ENCODE measurements around the gene CDK11B. TPM values are rescaled to one million over a fixed set of nuclear protein-coding genes. Genes with fewer than 3 reads are reported as not detected.

CDK11B gene
- total RNA-seq, 2 donors from 2014 or later: 31.8 to 33.6 TPM

DNA sequence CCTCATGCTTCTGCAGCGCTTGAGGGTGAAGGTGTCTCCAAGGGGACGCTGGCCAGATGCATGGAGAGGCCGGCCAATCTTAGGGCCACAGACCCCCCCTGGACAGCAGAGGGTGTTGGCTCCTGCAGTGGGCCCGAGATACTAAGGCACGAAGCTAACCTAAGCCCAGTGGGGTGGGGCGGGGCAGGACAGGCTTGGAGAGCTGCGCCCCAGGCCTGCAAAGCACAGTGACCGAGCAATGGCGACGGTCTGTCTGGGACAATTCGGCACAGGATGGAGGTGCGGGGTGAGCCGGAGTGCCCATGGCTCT lies 60.1 kb downstream of the CDK11B start:
- peaks cover 64% of the 10 kb centered on the region for H3K27me3 ChIP-seq (ENCODE audit: control insufficient read depth, insufficient read depth, low read length, poor library complexity, severe bottlenecking)
- Mint-ChIP-seq H3K9me3 (no peaks in the 10 kb centered on the region), H3K4me3 (peak overlapping the region; percentile 57), H3K27me3 (ENCODE audit: insufficient read depth) (peaks cover 48% of the 10 kb centered on the region), H3K36me3 (ENCODE audit: low read depth) (no peaks in the 10 kb centered on the region), H3K4me1 (peaks cover 1% of the 10 kb centered on the region), H3K27ac (no peak overlapping the region)
- H3K9ac ChIP-seq (ENCODE audit: extremely low read depth, low read length, poor library complexity, severe bottlenecking): no peak overlapping the region
- H3K9me3 ChIP-seq (ENCODE audit: control insufficient read depth, low read length): no peaks in the 10 kb centered on the region
- peaks cover 3% of the 10 kb centered on the region for H3K4me1 ChIP-seq (ENCODE audit: control insufficient read depth, insufficient read depth, low read length)
- TF ChIP-seq, protein P1, sequence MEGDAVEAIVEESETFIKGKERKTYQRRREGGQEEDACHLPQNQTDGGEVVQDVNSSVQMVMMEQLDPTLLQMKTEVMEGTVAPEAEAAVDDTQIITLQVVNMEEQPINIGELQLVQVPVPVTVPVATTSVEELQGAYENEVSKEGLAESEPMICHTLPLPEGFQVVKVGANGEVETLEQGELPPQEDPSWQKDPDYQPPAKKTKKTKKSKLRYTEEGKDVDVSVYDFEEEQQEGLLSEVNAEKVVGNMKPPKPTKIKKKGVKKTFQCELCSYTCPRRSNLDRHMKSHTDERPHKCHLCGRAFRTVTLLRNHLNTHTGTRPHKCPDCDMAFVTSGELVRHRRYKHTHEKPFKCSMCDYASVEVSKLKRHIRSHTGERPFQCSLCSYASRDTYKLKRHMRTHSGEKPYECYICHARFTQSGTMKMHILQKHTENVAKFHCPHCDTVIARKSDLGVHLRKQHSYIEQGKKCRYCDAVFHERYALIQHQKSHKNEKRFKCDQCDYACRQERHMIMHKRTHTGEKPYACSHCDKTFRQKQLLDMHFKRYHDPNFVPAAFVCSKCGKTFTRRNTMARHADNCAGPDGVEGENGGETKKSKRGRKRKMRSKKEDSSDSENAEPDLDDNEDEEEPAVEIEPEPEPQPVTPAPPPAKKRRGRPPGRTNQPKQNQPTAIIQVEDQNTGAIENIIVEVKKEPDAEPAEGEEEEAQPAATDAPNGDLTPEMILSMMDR (conservative IDR thresholded peaks at IDR 0.05): no peak
- WGBS, 2 experiments (ENCODE audit: insufficient coverage in 1 of 2, insufficient read length in 1 of 2): 94 to 96% methylated on average over 13 of the region's 13 CpGs
- H3K4me3 ChIP-seq (ENCODE audit: low read length): no peak overlapping the region
- no peaks in the 10 kb centered on the region for H3K36me3 ChIP-seq (ENCODE audit: control insufficient read depth, insufficient read depth, low read length)
- H3K27ac ChIP-seq (ENCODE audit: low read depth, low read length): no peak overlapping the region
- no peak for DNase-seq

DNA sequence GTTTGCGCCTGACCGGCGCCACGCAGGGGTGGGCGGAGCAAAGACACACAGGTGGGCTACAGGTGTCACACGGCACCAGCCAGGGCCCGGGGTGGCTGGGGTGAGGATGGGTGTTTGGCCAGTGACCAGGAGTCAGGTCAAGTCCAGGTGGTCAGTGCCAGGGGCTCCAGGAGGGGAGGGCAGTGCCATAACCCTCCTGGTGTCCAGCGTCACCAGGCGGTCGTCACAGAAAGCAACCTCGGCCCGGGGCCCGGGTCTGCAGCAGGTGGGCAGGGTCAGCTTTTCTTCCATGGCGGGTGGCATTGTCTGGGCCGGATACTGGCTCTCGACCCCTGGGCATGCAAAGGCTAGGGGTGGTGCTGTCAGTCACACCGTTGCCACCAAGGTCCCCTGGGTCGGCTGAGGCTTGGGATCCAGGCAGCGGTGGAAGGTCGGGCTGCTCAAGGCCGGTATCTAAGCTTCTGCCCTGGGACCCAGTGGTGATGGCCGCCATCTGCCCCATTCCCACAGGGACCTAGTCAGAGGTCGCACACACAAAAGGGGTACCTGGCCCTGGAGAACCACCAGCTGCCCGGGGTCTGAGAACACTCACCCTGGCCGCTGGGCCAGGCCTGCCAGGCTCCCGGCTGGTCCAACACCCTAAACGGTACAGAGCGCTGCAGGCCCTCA lies 60.6 kb downstream of the CDK11B start:
- no peak overlapping the region for H3K27ac ChIP-seq (ENCODE audit: low read depth, low read length)
- peaks cover 1% of the 10 kb centered on the region for H3K4me1 Mint-ChIP-seq
- no peak overlapping the region for H3K9ac ChIP-seq (ENCODE audit: extremely low read depth, low read length, poor library complexity, severe bottlenecking)
- no peak overlapping the region for H3K27ac Mint-ChIP-seq
- WGBS, 2 experiments (ENCODE audit: insufficient coverage in 1 of 2, insufficient read length in 1 of 2): 95 to 99% methylated on average over 12 to 28 of the region's 28 CpGs
- no peaks in the 10 kb centered on the region for H3K9me3 Mint-ChIP-seq
- H3K27me3 ChIP-seq (ENCODE audit: control insufficient read depth, insufficient read depth, low read length, poor library complexity, severe bottlenecking): peaks cover 64% of the 10 kb centered on the region
- no peaks in the 10 kb centered on the region for H3K9me3 ChIP-seq (ENCODE audit: control insufficient read depth, low read length)
- H3K4me3 ChIP-seq (ENCODE audit: low read length): no peak overlapping the region
- TF ChIP-seq, protein P1 (conservative IDR thresholded peaks at IDR 0.05): no peak
- peaks cover 3% of the 10 kb centered on the region for H3K4me1 ChIP-seq (ENCODE audit: control insufficient read depth, insufficient read depth, low read length)
- peak; percentile 44 for DNase-seq
- no peaks in the 10 kb centered on the region for H3K36me3 Mint-ChIP-seq (ENCODE audit: low read depth)
- peaks cover 43% of the 10 kb centered on the region for H3K27me3 Mint-ChIP-seq (ENCODE audit: insufficient read depth)
- no peaks in the 10 kb centered on the region for H3K36me3 ChIP-seq (ENCODE audit: control insufficient read depth, insufficient read depth, low read length)
- peak overlapping the region; percentile 57 for H3K4me3 Mint-ChIP-seq

DNA sequence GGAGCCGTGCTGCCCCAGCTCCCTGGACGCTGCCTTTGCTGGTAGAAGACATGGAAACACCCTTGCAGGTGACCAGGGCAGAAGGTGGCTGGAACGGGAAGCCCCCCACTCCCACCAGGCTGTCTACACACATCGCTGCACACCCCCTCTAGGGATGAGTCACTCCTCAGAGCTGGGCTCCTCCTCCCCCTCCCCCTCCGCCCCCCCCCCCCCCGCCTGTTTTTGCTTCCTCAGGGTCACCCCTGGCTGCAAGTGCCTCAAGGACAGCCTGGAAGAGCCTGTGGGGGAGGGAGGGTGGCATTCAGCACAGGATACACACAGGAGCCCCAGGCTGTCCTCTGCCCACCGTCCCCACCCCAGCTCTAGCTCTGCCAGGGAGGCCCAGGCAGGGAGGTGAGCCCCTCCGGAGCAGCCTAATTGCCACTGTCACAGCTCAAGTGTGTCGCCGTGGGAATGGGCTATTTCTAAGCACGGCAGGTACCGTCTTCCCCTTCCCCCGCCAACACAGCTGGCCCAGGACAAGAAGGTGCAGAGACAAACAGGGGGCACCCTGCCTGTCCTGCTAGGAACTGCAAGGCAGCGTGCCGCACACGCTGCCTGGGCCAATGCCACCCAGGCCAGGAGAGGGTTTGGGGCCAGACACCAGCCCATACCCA lies 61.4 kb downstream of the CDK11B start:
- peak; percentile 84 for DNase-seq
- Histone ChIP-seq H3K9ac (ENCODE audit: extremely low read depth, low read length, poor library complexity, severe bottlenecking) (no peak overlapping the region), H3K27ac (ENCODE audit: low read depth, low read length) (no peak overlapping the region), H3K9me3 (ENCODE audit: control insufficient read depth, low read length) (no peaks in the 10 kb centered on the region), H3K27me3 (ENCODE audit: control insufficient read depth, insufficient read depth, low read length, poor library complexity, severe bottlenecking) (peaks cover 62% of the 10 kb centered on the region), H3K4me3 (ENCODE audit: low read length) (no peak overlapping the region), H3K36me3 (ENCODE audit: control insufficient read depth, insufficient read depth, low read length) (no peaks in the 10 kb centered on the region), H3K4me1 (ENCODE audit: control insufficient read depth, insufficient read depth, low read length) (peaks cover 3% of the 10 kb centered on the region)
- Mint-ChIP-seq H3K36me3 (ENCODE audit: low read depth) (no peaks in the 10 kb centered on the region), H3K9me3 (no peaks in the 10 kb centered on the region), H3K27me3 (ENCODE audit: insufficient read depth) (peaks cover 36% of the 10 kb centered on the region), H3K4me1 (peaks cover 1% of the 10 kb centered on the region), H3K27ac (no peak overlapping the region), H3K4me3 (no peak overlapping the region)
- TF ChIP-seq, protein P1 (conservative IDR thresholded peaks at IDR 0.05): peak; percentile 74
- WGBS, 2 experiments (ENCODE audit: insufficient coverage in 1 of 2, insufficient read length in 1 of 2): 49 to 57% methylated on average over 6 to 13 of the region's 16 CpGs

Data from endodermal cell (in vitro differentiated cells).